Tongue (tissue), 2 donors: ENCODE data around the gene ISM1. TPM values are rescaled to one million over a fixed set of nuclear protein-coding genes. Genes with fewer than 3 reads are reported as not detected.

Source experiments
- DNase-seq: peaks from one replicate; pipeline ENCODE4 v3.0.0-alpha.2; 2015
- total RNA-seq: library from RNA; depleted of rRNA; stranded (reverse); fragments of >200 nt; gene quantifications from one replicate; pipeline ENCODE4 v1.2.3, GENCODE V29; 2014

Gene ISM1
- total RNA-seq, 1 donor from 2014 or later = 7.6 TPM

GRCh38 chr20:13256606-13257005 lies 35.5 kb downstream of the ISM1 start:
- DNase-seq = no peak

- DNase-seq = no peak
Measured at GRCh38 chr20:13259921-13260320, 38.8 kb downstream of the ISM1 start.

- no peak for DNase-seq
Measured at GRCh38 chr20:13260650-13261279, 39.7 kb downstream of the ISM1 start.

- DNase-seq = peak; percentile 40
Measured at GRCh38 chr20:13261460-13262301, 40.6 kb downstream of the ISM1 start.

GRCh38 chr20:13262302-13262650 lies 41.2 kb downstream of the ISM1 start:
- no peak for DNase-seq

GRCh38 chr20:13262671-13263360 lies 41.7 kb downstream of the ISM1 start:
- DNase-seq = peak; percentile 23

GRCh38 chr20:13263451-13263850 lies 42.4 kb downstream of the ISM1 start:
- no peak for DNase-seq

- DNase-seq = no peak
Measured at GRCh38 chr20:13264907-13265306, 43.8 kb downstream of the ISM1 start.

- no peak for DNase-seq
Measured at GRCh38 chr20:13265941-13266340, 44.9 kb downstream of the ISM1 start.

- no peak for DNase-seq
Measured at GRCh38 chr20:13267231-13267630, 46.2 kb downstream of the ISM1 start.

- no peak for DNase-seq
Measured at GRCh38 chr20:13268953-13269352, 47.9 kb downstream of the ISM1 start.

GRCh38 chr20:13270211-13270610 lies 49.1 kb downstream of the ISM1 start:
- no peak for DNase-seq

- no peak for DNase-seq
Measured at GRCh38 chr20:13271098-13271497, 50.0 kb downstream of the ISM1 start.

- DNase-seq = no peak
Measured at GRCh38 chr20:13271977-13272975, 51.2 kb downstream of the ISM1 start.

GRCh38 chr20:13274275-13274861 lies 53.3 kb downstream of the ISM1 start:
- peak; percentile 87 for DNase-seq

GRCh38 chr20:13276945-13277541 lies 56.0 kb downstream of the ISM1 start:
- DNase-seq = no peak

GRCh38 chr20:13277663-13278295 lies 56.7 kb downstream of the ISM1 start:
- DNase-seq = no peak

GRCh38 chr20:13278812-13279570 lies 57.9 kb downstream of the ISM1 start:
- DNase-seq = no peak

- DNase-seq = no peak
Measured at GRCh38 chr20:13280609-13281324, 59.7 kb downstream of the ISM1 start.
